Stomach (tissue), 9 donors: ENCODE results near the gene ACVRL1. TPM values are rescaled to one million over a fixed set of nuclear protein-coding genes. Genes with fewer than 3 reads are reported as not detected.

ENCODE experiments used
- DNase-seq, 2 donors: peaks; one replicate each; pipeline versions ENCODE4 v3.0.0 to v3.0.0-alpha.2; 2013 to 2019
- H3K27ac ChIP-seq, 5 donors: fragments of 200-600 bp in 4 of 5; sonication (generic) in 4 of 5; one replicate each; pipeline ENCODE4 v1.5.1; 2013 to 2019; ENCODE audit warnings: mild to moderate bottlenecking in 1 of 5, moderate library complexity in 1 of 5
- H3K27me3 ChIP-seq, 3 donors: fragments of 200-600 bp; sonication (generic); one replicate each; pipeline ENCODE4 v1.5.1; 2017 to 2019; ENCODE audit warnings: mixed run types in 1 of 3
- H3K36me3 ChIP-seq, 4 donors: fragments of 200-600 bp; sonication (generic); 1 replicate in 3 of 4; 2 replicates in 1 of 4; pipeline ENCODE4 v1.5.1; 2016 to 2019
- H3K4me1 ChIP-seq, 4 donors: fragments of 200-600 bp; sonication (generic); one replicate each; pipeline ENCODE4 v1.5.1; 2016 to 2019
- H3K4me3 ChIP-seq, 4 donors: fragments of 200-600 bp; sonication (generic) in 3 of 4; one replicate each; pipeline ENCODE4 v1.5.1; 2016 to 2019; ENCODE audit warnings: mild to moderate bottlenecking in 1 of 4
- H3K9me3 ChIP-seq, 4 donors: fragments of 200-600 bp; sonication (generic); one replicate each; pipeline ENCODE4 v1.5.1; 2016 to 2019
- EP300 ChIP-seq: sonication (generic); formaldehyde crosslinking; IDR thresholded peaks from one replicate; pipeline ENCODE4 v1.6.1; 2017; ENCODE audit warnings: antibody characterized with exemption
- POLR2A ChIP-seq, 4 donors: fragments of 450-650 bp; IDR thresholded peaks; one replicate each; pipeline ENCODE4 v1.6.1; 2016; ENCODE audit warnings: antibody characterized with exemption in 4 of 4, control low read depth in 2 of 4, mild to moderate bottlenecking in 1 of 4, moderate library complexity in 1 of 4
- POLR2AphosphoS5 ChIP-seq, 3 donors: sonication (generic); formaldehyde crosslinking; IDR thresholded peaks; one replicate each; pipeline ENCODE4 v1.6.1; 2016; ENCODE audit warnings: antibody characterized with exemption in 3 of 3
- WGBS, 5 donors: extraction: QIAGEN DNeasy Blood & Tissue Kit in 3 of 5; methylation state at CpG; one replicate each; pipeline versions ENCODE4 v1.1.5 to v1.1.7; 2013 to 2018; 5-methylcytosine and 5-hydroxymethylcytosine counted together
- intact Hi-C: fragments of 100-400 bp; cut with DNase I; formaldehyde crosslinking; loops from one replicate; pipeline ENCODE4 v1.15.1; 2023; ENCODE audit warnings: low total_unique reads
- polyA plus RNA-seq, 3 donors: library from polyadenylated mRNA; stranded (reverse); fragments of 200-250 nt; gene quantifications; one replicate each; pipeline ENCODE4 v1.2.3, GENCODE V29; 2013
- total RNA-seq, 5 donors: library from RNA; depleted of rRNA; stranded (reverse); fragments of >200 nt; gene quantifications; one replicate each; pipeline versions ENCODE4 v1.1.0 to v1.2.3, GENCODE V29; 2014 to 2016
- TF ChIP-seq, protein P1 (sequence below), 7 experiments: fragments of 450-650 bp in 4 of 7; fragments of 200-600 bp in 3 of 7; sonication (generic) in 3 of 7; IDR thresholded peaks; one replicate each; pipeline ENCODE4 v1.5.1; 2016 to 2019; ENCODE audit warnings: antibody characterized with exemption in 7 of 7, control low read depth in 2 of 7, mild to moderate bottlenecking in 1 of 7
- donor health status: healthy with polysubstance abuse.
- donor health status: Bipolar disorder and iron deficiency.
- donor health status: healthy.

Gene ACVRL1
- total and polyA plus RNA-seq, 8 donors, result 11.0 to 117 (median 45.4) TPM

- intact Hi-C loops, result no loop called here
- Histone ChIP-seq H3K36me3 (no peaks in the 10 kb centered on the region), H3K27me3 (peaks cover 0 to 57% (median 11%) of the 10 kb centered on the region in 3 donors), H3K27ac (no peak overlapping the region), H3K9me3 (no peaks in the 10 kb centered on the region), H3K4me3 (no peak overlapping the region), H3K4me1 (peaks cover 5 to 11% (median 8%) of the 10 kb centered on the region in 4 donors)
- DNase-seq, result no peak
- WGBS, 5 donors, result 22 to 37% (median 27%) methylated on average over 8 of the region's 8 CpGs
- TF ChIP-seq EP300 (no peak), POLR2AphosphoS5 (IDR thresholded peaks at IDR 0.05) (no peak), POLR2A (IDR thresholded peaks at IDR 0.05) (no peak)
- TF ChIP-seq, protein P1, sequence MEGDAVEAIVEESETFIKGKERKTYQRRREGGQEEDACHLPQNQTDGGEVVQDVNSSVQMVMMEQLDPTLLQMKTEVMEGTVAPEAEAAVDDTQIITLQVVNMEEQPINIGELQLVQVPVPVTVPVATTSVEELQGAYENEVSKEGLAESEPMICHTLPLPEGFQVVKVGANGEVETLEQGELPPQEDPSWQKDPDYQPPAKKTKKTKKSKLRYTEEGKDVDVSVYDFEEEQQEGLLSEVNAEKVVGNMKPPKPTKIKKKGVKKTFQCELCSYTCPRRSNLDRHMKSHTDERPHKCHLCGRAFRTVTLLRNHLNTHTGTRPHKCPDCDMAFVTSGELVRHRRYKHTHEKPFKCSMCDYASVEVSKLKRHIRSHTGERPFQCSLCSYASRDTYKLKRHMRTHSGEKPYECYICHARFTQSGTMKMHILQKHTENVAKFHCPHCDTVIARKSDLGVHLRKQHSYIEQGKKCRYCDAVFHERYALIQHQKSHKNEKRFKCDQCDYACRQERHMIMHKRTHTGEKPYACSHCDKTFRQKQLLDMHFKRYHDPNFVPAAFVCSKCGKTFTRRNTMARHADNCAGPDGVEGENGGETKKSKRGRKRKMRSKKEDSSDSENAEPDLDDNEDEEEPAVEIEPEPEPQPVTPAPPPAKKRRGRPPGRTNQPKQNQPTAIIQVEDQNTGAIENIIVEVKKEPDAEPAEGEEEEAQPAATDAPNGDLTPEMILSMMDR (IDR thresholded peaks at IDR 0.05), result no peak
These were observed 33.3 kb upstream of the ACVRL1 start for GRCh38 chr12:51874000-51874399.

DNA sequence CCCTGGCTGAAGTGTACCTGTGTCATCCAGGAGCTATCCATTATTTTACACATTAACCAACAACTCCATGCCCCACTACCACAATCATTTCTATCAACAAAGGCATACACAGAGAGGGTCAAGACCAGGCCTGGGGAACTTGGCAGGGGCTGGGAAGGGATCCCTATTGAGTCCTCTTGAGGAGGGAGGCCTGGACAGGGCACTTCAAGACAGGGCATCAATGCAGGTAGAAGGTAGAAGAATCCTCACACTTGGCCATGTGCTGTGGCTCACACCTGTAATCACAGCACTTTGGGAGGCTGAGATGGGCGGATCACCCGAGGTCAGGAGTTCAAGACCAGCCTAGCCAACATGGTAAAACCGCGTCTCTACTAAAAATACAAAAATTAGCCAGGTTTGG lies 32.8 kb upstream of the ACVRL1 start:
- H3K36me3 ChIP-seq, result no peaks in the 10 kb centered on the region
- no peak for DNase-seq
- H3K9me3 ChIP-seq, result no peaks in the 10 kb centered on the region
- peaks cover 0 to 53% (median 6%) of the 10 kb centered on the region in 3 donors for H3K27me3 ChIP-seq
- no peak overlapping the region for H3K4me3 ChIP-seq
- H3K27ac ChIP-seq, result no peak overlapping the region
- 72 to 86% (median 82%) methylated on average over 4 of the region's 4 CpGs for WGBS, 5 donors
- peaks cover 0 to 7% (median 3%) of the 10 kb centered on the region in 4 donors for H3K4me1 ChIP-seq
- no peak for TF ChIP-seq POLR2AphosphoS5 (IDR thresholded peaks at IDR 0.05)
- TF ChIP-seq POLR2A (IDR thresholded peaks at IDR 0.05), result no peak
- TF ChIP-seq, protein P1 (IDR thresholded peaks at IDR 0.05), result no peak
- TF ChIP-seq EP300, result no peak
- intact Hi-C loops, result no loop called here

DNA sequence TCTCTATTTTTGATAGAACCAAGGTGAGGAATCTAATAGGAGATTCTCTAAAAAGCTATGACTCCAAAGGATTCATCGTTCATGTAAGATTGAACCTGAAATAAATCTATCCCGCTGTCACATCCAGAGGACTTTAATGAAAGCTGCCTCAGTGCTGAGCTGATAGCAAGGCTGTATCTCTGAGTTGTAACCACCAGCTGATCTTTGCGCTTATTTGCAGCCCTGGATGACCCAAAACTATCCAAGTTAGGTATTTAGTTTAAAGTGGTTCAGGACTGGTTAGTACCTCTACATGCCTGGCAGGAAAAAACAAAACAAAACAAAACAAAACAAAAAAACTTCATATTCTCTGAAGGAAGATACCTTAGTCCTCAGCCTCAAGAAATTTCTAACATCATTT lies 28.2 kb upstream of the ACVRL1 start:
- no peaks in the 10 kb centered on the region for H3K36me3 ChIP-seq
- H3K27me3 ChIP-seq, result peaks cover 0 to 11% (median 0%) of the 10 kb centered on the region in 3 donors
- H3K9me3 ChIP-seq, result no peaks in the 10 kb centered on the region
- no peak overlapping the region for H3K27ac ChIP-seq
- intact Hi-C loops, result no loop called here
- H3K4me1 ChIP-seq, result no peaks in the 10 kb centered on the region
- no peak for DNase-seq
- H3K4me3 ChIP-seq, result no peak overlapping the region
- TF ChIP-seq EP300 (no peak), POLR2AphosphoS5 (IDR thresholded peaks at IDR 0.05) (no peak), POLR2A (IDR thresholded peaks at IDR 0.05) (no peak)
- TF ChIP-seq, protein P1 (IDR thresholded peaks at IDR 0.05), result no peak
- 74 to 93% (median 83%) methylated on average over 3 of the region's 3 CpGs for WGBS, 5 donors

GRCh38 chr12:51883295-51883694 lies 24.0 kb upstream of the ACVRL1 start:
- Histone ChIP-seq H3K9me3 (no peaks in the 10 kb centered on the region), H3K4me1 (peaks cover 0 to 26% (median 13%) of the 10 kb centered on the region in 4 donors), H3K27me3 (peaks cover 0 to 11% (median 4%) of the 10 kb centered on the region in 3 donors), H3K4me3 (no peak overlapping the region), H3K27ac (no peak overlapping the region), H3K36me3 (no peaks in the 10 kb centered on the region)
- WGBS, 5 donors, result 71 to 100% (median 95%) methylated on average over 1 of the region's 1 CpG
- intact Hi-C loops, result no loop called here
- no peak for TF ChIP-seq EP300
- no peak for TF ChIP-seq POLR2AphosphoS5 (IDR thresholded peaks at IDR 0.05)
- TF ChIP-seq, protein P1 (IDR thresholded peaks at IDR 0.05), result no peak
- TF ChIP-seq POLR2A (IDR thresholded peaks at IDR 0.05), result no peak
- DNase-seq, result no peak
